Liver (tissue), 9 donors: Measurements from ENCODE around the gene MAFG. TPM values are rescaled to one million over a fixed set of nuclear protein-coding genes. Genes with fewer than 3 reads are reported as not detected.

Experiments
- DNase-seq: peaks from one replicate; pipeline ENCODE4 v3.0.0-alpha.2; 2017; ENCODE audit warnings: low spot score
- H3K27ac ChIP-seq, 2 donors: one replicate each; pipeline ENCODE4 v1.7.0; 2013; ENCODE audit warnings: inconsistent platforms in 2 of 2, low read length in 2 of 2, control low read depth in 1 of 2, low read depth in 1 of 2, mild to moderate bottlenecking in 1 of 2
- H3K27me3 ChIP-seq, 4 donors: one replicate each; pipeline versions ENCODE4 v1.6.1 to v1.7.0; 2013; ENCODE audit warnings: low read length in 3 of 4, inconsistent platforms in 1 of 4, mild to moderate bottlenecking in 1 of 4, moderate library complexity in 1 of 4; ENCODE audit not compliant: control insufficient read depth in 4 of 4, insufficient read depth in 4 of 4
- H3K36me3 ChIP-seq, 4 donors: one replicate each; pipeline versions ENCODE4 v1.6.1 to v1.7.0; 2013; ENCODE audit warnings: low read length in 3 of 4, mild to moderate bottlenecking in 3 of 4, low read depth in 1 of 4, moderate library complexity in 1 of 4; ENCODE audit not compliant: control insufficient read depth in 4 of 4, insufficient read depth in 3 of 4
- H3K4me1 ChIP-seq, 4 donors: one replicate each; pipeline versions ENCODE4 v1.6.1 to v1.7.0; 2013; ENCODE audit warnings: low read length in 3 of 4, mild to moderate bottlenecking in 3 of 4, moderate library complexity in 1 of 4; ENCODE audit not compliant: control insufficient read depth in 4 of 4, insufficient read depth in 4 of 4
- H3K4me3 ChIP-seq, 3 donors: one replicate each; pipeline versions ENCODE4 v1.6.1 to v1.7.0; 2013; ENCODE audit warnings: low read length in 3 of 3, control low read depth in 1 of 3, low read depth in 1 of 3, mild to moderate bottlenecking in 1 of 3
- H3K9ac ChIP-seq, 2 donors: one replicate each; pipeline ENCODE4 v1.7.0; 2013; ENCODE audit warnings: low read length in 2 of 2, mild to moderate bottlenecking in 2 of 2, moderate library complexity in 2 of 2, control low read depth in 1 of 2, low read depth in 1 of 2
- H3K9me3 ChIP-seq, 4 donors: one replicate each; pipeline versions ENCODE4 v1.6.1 to v1.7.0; 2013; ENCODE audit warnings: low read length in 3 of 4; ENCODE audit not compliant: control insufficient read depth in 4 of 4
- ATF3 ChIP-seq: IDR thresholded peaks from 2 replicates; pipeline ENCODE4 v1.6.1; 2016; ENCODE audit warnings: antibody characterized with exemption
- EGR1 ChIP-seq, 2 donors: IDR thresholded peaks; 2 replicates each; pipeline ENCODE4 v1.6.1; 2016 to 2018; ENCODE audit warnings: antibody characterized with exemption in 2 of 2, low read depth in 2 of 2
- FOXA1 ChIP-seq: IDR thresholded peaks from 2 replicates; pipeline ENCODE4 v1.6.1; 2016; ENCODE audit warnings: antibody characterized with exemption
- GABPA ChIP-seq, 2 donors: IDR thresholded peaks in 1 of 2; conservative IDR thresholded peaks in 1 of 2; 2 replicates each; pipeline ENCODE4 v1.6.1; 2016; ENCODE audit warnings: antibody characterized with exemption in 2 of 2, mild to moderate bottlenecking in 1 of 2, moderate library complexity in 1 of 2
- HNF4A ChIP-seq, 2 donors: conservative IDR thresholded peaks; 2 replicates each; pipeline ENCODE4 v1.6.1; 2016; ENCODE audit warnings: antibody characterized with exemption in 2 of 2, mild to moderate bottlenecking in 2 of 2
- HNF4G ChIP-seq: IDR thresholded peaks from 2 replicates; pipeline ENCODE4 v1.6.1; 2016; ENCODE audit warnings: antibody characterized with exemption
- MAX ChIP-seq: IDR thresholded peaks from 2 replicates; pipeline ENCODE4 v1.6.1; 2016; ENCODE audit warnings: antibody characterized with exemption
- RAD21 ChIP-seq, 2 donors: IDR thresholded peaks; 2 replicates each; pipeline ENCODE4 v1.6.1; 2016; ENCODE audit warnings: antibody characterized with exemption in 2 of 2, mild to moderate bottlenecking in 2 of 2
- RXRA ChIP-seq, 2 donors: IDR thresholded peaks; 2 replicates each; pipeline ENCODE4 v1.6.1; 2017 to 2018; ENCODE audit warnings: antibody characterized with exemption in 2 of 2, mild to moderate bottlenecking in 1 of 2
- SP1 ChIP-seq: IDR thresholded peaks from 2 replicates; pipeline ENCODE4 v1.6.1; 2018; ENCODE audit warnings: antibody characterized with exemption, mild to moderate bottlenecking
- WGBS: extraction: QIAGEN DNeasy Blood & Tissue Kit; methylation state at CpG from one replicate; pipeline ENCODE4 v1.1.7; 2013; 5-methylcytosine and 5-hydroxymethylcytosine counted together
- polyA plus RNA-seq, 2 donors: library from polyadenylated mRNA; stranded (reverse) in 1 of 2; unstranded in 1 of 2; fragments of 200-250 nt in 1 of 2; fragments of >200 nt in 1 of 2; fragmentation: Nextera tagmentation in 1 of 2; extraction: Ambion mirVana in 1 of 2; gene quantifications; one replicate each; pipeline versions ENCODE4 v1.2.1 to v1.2.3, GENCODE V29; 2013 to 2015
- total RNA-seq, 2 donors: library from RNA; depleted of rRNA; stranded (reverse); fragments of >200 nt; gene quantifications; one replicate each; pipeline ENCODE4 v1.2.3, GENCODE V29; 2014
- TF ChIP-seq, protein P1 (sequence below): IDR thresholded peaks from 2 replicates; pipeline ENCODE4 v1.6.1; 2016; ENCODE audit warnings: antibody characterized with exemption, mild to moderate bottlenecking
- donor health status: healthy.
- donor health status: healthy.
- donor health status: healthy.
- donor health status: healthy.
- donor health status: healthy.

The MAFG gene
- total and polyA plus RNA-seq, 4 donors: 3.0 to 17.0 (median 8.9) TPM

GRCh38 chr17:81932333-81932983 is 4.9 kb upstream of the MAFG start (continued):
- TF ChIP-seq EGR1 (IDR thresholded peaks at IDR 0.05; ENCODE audit: low read depth in 2 of 2) (no peak), HNF4G (no peak), RXRA (IDR thresholded peaks at IDR 0.05) (no peak)

- H3K4me3 ChIP-seq: no peak overlapping the region
- H3K36me3 ChIP-seq: no peaks in the 10 kb centered on the region
- H3K27ac ChIP-seq: no peak overlapping the region
- no peak overlapping the region for H3K9ac ChIP-seq
- no peaks in the 10 kb centered on the region for H3K9me3 ChIP-seq
- 62% methylated on average over 15 of the region's 15 CpGs for WGBS
- TF ChIP-seq ATF3: no peak
- no peak for DNase-seq
- peaks cover 5 to 28% (median 14%) of the 10 kb centered on the region in 4 donors for H3K4me1 ChIP-seq
- H3K27me3 ChIP-seq: no peaks in the 10 kb centered on the region
These were observed 4.2 kb upstream of the MAFG start for GRCh38 chr17:81931557-81932332.

DNA sequence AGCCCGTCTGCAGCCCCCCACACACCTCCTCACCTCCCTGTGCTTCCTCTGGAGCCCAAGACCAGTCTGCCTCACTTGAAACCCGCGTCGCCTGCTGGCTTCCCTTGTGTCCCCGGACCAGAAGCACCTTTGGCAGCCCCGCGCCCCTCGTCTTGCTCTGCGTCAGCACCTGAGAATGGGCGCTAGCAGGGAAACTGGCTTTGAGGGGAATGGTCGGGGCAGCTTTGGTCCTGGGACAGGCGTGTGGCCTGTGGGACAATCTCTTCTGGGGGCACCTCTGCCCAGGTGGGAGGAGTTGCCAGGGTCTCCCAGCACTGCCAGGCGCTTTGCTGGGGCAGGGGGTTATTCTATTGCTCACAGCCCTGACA is 3.6 kb upstream of the MAFG start:
- no peak for TF ChIP-seq FOXA1
- no peak for TF ChIP-seq EGR1 (IDR thresholded peaks at IDR 0.05; ENCODE audit: low read depth in 2 of 2)
- TF ChIP-seq SP1: no peak
- no peak for TF ChIP-seq MAX
- H3K4me3 ChIP-seq: no peak overlapping the region
- no peaks in the 10 kb centered on the region for H3K27me3 ChIP-seq
- no peak overlapping the region for H3K27ac ChIP-seq
- no peaks in the 10 kb centered on the region for H3K36me3 ChIP-seq
- H3K9me3 ChIP-seq: no peaks in the 10 kb centered on the region
- H3K9ac ChIP-seq: no peak overlapping the region
- peaks cover 4 to 31% (median 12%) of the 10 kb centered on the region in 4 donors for H3K4me1 ChIP-seq
- 81% methylated on average over 13 of the region's 13 CpGs for WGBS
- no peak for DNase-seq

GRCh38 chr17:81930142-81931125 is 2.9 kb upstream of the MAFG start:
- no peaks in the 10 kb centered on the region for H3K36me3 ChIP-seq
- H3K27ac ChIP-seq: no peak overlapping the region
- H3K27me3 ChIP-seq: no peaks in the 10 kb centered on the region
- H3K9ac ChIP-seq: no peak overlapping the region
- DNase-seq: no peak
- peak; percentile 70 for TF ChIP-seq SP1
- TF ChIP-seq HNF4G: peak; percentile 85
- TF ChIP-seq GABPA (IDR thresholded peaks at IDR 0.05 in 1 of 2, conservative IDR thresholded peaks at IDR 0.05 in 1 of 2): no peak
- peak in 1 of 2 donors; percentile 82 for TF ChIP-seq RXRA (IDR thresholded peaks at IDR 0.05)
- TF ChIP-seq HNF4A (conservative IDR thresholded peaks at IDR 0.05): peak; percentile 78 to 96
- TF ChIP-seq, protein P1, sequence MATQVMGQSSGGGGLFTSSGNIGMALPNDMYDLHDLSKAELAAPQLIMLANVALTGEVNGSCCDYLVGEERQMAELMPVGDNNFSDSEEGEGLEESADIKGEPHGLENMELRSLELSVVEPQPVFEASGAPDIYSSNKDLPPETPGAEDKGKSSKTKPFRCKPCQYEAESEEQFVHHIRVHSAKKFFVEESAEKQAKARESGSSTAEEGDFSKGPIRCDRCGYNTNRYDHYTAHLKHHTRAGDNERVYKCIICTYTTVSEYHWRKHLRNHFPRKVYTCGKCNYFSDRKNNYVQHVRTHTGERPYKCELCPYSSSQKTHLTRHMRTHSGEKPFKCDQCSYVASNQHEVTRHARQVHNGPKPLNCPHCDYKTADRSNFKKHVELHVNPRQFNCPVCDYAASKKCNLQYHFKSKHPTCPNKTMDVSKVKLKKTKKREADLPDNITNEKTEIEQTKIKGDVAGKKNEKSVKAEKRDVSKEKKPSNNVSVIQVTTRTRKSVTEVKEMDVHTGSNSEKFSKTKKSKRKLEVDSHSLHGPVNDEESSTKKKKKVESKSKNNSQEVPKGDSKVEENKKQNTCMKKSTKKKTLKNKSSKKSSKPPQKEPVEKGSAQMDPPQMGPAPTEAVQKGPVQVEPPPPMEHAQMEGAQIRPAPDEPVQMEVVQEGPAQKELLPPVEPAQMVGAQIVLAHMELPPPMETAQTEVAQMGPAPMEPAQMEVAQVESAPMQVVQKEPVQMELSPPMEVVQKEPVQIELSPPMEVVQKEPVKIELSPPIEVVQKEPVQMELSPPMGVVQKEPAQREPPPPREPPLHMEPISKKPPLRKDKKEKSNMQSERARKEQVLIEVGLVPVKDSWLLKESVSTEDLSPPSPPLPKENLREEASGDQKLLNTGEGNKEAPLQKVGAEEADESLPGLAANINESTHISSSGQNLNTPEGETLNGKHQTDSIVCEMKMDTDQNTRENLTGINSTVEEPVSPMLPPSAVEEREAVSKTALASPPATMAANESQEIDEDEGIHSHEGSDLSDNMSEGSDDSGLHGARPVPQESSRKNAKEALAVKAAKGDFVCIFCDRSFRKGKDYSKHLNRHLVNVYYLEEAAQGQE: peak; percentile 99
- TF ChIP-seq RAD21 (IDR thresholded peaks at IDR 0.05): no peak
- peaks cover 9 to 38% (median 17%) of the 10 kb centered on the region in 4 donors for H3K4me1 ChIP-seq
- H3K9me3 ChIP-seq: no peaks in the 10 kb centered on the region
- 65% methylated on average over 20 of the region's 20 CpGs for WGBS
- H3K4me3 ChIP-seq: no peak overlapping the region
